DND-41 (cell line): ENCODE measurements around the gene IBSP.

Source experiments
- EZH2 ChIP-seq: IDR thresholded peaks from 3 replicates; pipeline ENCODE4 v1.6.1; 2012; ENCODE audit warnings: borderline replicate concordance, low read depth, mild to moderate bottlenecking, moderate library complexity, low read length, inconsistent platforms; ENCODE audit not compliant: severe bottlenecking
- TF ChIP-seq, protein P1 (sequence below): IDR thresholded peaks from 2 replicates; pipeline ENCODE4 v1.5.1; 2012; ENCODE audit warnings: borderline replicate concordance, low read length, moderate library complexity, mild to moderate bottlenecking; ENCODE audit not compliant: poor library complexity, severe bottlenecking; ENCODE audit errors: extremely low read depth

DNA sequence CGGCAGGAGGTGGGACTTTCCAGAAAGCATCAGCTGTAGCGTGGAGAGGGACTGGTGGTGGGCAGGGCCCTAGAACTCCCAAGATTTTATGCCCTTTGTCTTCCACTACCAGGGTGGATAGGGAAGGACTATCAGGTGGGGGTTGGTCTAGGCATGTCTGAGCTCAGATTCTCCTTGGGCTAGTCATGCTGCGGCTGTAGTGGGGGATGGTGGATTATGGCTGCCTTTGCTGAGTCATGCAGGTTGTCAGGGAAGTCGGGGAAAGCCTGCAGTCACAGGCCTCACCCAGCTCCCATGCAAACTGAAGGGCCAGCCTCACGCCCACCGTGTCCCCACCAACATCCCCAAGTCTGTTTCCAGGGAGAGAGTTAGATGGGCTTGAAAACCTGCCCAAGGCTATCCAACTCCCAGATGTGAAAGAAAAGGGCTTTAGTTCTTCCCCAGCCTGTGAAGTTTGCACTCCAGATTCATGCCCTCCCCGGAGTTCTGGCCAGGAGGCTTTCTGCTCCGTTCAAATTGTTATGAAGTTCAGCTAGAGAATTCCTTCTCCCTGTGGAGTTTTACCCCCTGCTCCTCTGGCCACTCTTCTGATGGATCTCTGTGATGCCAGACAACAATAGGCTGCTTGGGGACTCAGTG lies 20.0 kb downstream of the IBSP start:
- no peak for TF ChIP-seq EZH2
- TF ChIP-seq, protein P1, sequence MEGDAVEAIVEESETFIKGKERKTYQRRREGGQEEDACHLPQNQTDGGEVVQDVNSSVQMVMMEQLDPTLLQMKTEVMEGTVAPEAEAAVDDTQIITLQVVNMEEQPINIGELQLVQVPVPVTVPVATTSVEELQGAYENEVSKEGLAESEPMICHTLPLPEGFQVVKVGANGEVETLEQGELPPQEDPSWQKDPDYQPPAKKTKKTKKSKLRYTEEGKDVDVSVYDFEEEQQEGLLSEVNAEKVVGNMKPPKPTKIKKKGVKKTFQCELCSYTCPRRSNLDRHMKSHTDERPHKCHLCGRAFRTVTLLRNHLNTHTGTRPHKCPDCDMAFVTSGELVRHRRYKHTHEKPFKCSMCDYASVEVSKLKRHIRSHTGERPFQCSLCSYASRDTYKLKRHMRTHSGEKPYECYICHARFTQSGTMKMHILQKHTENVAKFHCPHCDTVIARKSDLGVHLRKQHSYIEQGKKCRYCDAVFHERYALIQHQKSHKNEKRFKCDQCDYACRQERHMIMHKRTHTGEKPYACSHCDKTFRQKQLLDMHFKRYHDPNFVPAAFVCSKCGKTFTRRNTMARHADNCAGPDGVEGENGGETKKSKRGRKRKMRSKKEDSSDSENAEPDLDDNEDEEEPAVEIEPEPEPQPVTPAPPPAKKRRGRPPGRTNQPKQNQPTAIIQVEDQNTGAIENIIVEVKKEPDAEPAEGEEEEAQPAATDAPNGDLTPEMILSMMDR = no peak
